Body of pancreas (tissue), 4 donors: ENCODE measurements around the gene ACER2. TPM values are rescaled to one million over a fixed set of nuclear protein-coding genes. Genes with fewer than 3 reads are reported as not detected.

ENCODE experiments used
- ATAC-seq: fragments of 150-250 bp; one replicate; pipeline ENCODE4 v1.9.1; 2016
- DNase-seq, 4 donors: peaks; one replicate each; pipeline ENCODE4 v3.0.0-alpha.2; 2019
- H3K27ac ChIP-seq, 4 donors: fragments of 200-600 bp; sonication (generic); 1 replicate in 3 of 4; 2 replicates in 1 of 4; pipeline versions ENCODE4 v1.5.1 to v1.6.1; 2016 to 2019; ENCODE audit warnings: mild to moderate bottlenecking in 1 of 4, mixed read lengths in 1 of 4, moderate library complexity in 1 of 4
- H3K27me3 ChIP-seq, 2 donors: fragments of 200-600 bp; sonication (generic); one replicate each; pipeline ENCODE4 v1.6.0; 2016; ENCODE audit warnings: mild to moderate bottlenecking in 1 of 2
- H3K36me3 ChIP-seq, 2 donors: fragments of 200-600 bp; sonication (generic); replicated peaks in 1 of 2; 2 replicates each; pipeline ENCODE4 v1.5.1; 2016; ENCODE audit warnings: low read depth in 2 of 2; ENCODE audit not compliant: insufficient read depth in 1 of 2
- H3K4me1 ChIP-seq: fragments of 200-600 bp; sonication (generic); one replicate; pipeline ENCODE4 v1.6.0; 2016
- H3K4me3 ChIP-seq, 2 donors: fragments of 200-600 bp; sonication (generic); 1 replicate in 1 of 2; 2 replicates in 1 of 2; pipeline ENCODE4 v1.5.1; 2016 to 2019
- H3K9me3 ChIP-seq, 3 donors: fragments of 200-600 bp; sonication (generic); 1 replicate in 2 of 3; 2 replicates in 1 of 3; pipeline ENCODE4 v1.5.1; 2016
- CTCF ChIP-seq, 7 experiments: fragments of 450-650 bp in 4 of 7; fragments of 200-600 bp in 3 of 7; sonication (generic) in 3 of 7; IDR thresholded peaks; one replicate each; pipeline ENCODE4 v1.5.1; 2016 to 2019; ENCODE audit warnings: antibody characterized with exemption in 7 of 7
- POLR2A ChIP-seq, 3 donors: fragments of 450-650 bp; IDR thresholded peaks; one replicate each; pipeline ENCODE4 v1.6.1; 2016; ENCODE audit warnings: antibody characterized with exemption in 3 of 3, mild to moderate bottlenecking in 2 of 3
- WGBS, 2 donors: methylation state at CpG; one replicate each; pipeline ENCODE4 v1.1.5; 2017; 5-methylcytosine and 5-hydroxymethylcytosine counted together
- intact Hi-C: fragments of 100-400 bp; cut with DNase I; formaldehyde crosslinking; loops from one replicate; pipeline ENCODE4 v1.15.1; 2023
- total RNA-seq, 2 donors: library from RNA; depleted of rRNA; stranded (reverse); fragments of >200 nt; gene quantifications; one replicate each; pipeline ENCODE4 v1.1.0, GENCODE V29; 2016

Gene ACER2
- total RNA-seq, 2 donors from 2014 or later = 5.3 to 8.0 TPM

- Histone ChIP-seq H3K9me3 (no peaks in the 10 kb centered on the region), H3K27ac (no peak overlapping the region), H3K27me3 (no peaks in the 10 kb centered on the region), H3K36me3 (no peaks in the 10 kb centered on the region), H3K4me3 (no peak overlapping the region), H3K4me1 (peaks cover 19% of the 10 kb centered on the region)
- no peak for DNase-seq
- no peak for TF ChIP-seq CTCF (IDR thresholded peaks at IDR 0.05)
- TF ChIP-seq POLR2A (IDR thresholded peaks at IDR 0.05) = no peak
- intact Hi-C loops = no loop called here
- 50 to 55% methylated on average over 4 of the region's 4 CpGs for WGBS, 2 donors
- no peak for ATAC-seq
Observed at GRCh38 chr9:19492775-19493173, 84.0 kb downstream of the ACER2 start.

- peak; percentile 52 to 72 (median 67) for TF ChIP-seq CTCF (IDR thresholded peaks at IDR 0.05)
- TF ChIP-seq POLR2A (IDR thresholded peaks at IDR 0.05) = no peak
- peak; percentile 36 to 47 (median 39) for DNase-seq
- Histone ChIP-seq H3K27me3 (no peaks in the 10 kb centered on the region), H3K36me3 (no peaks in the 10 kb centered on the region), H3K9me3 (no peaks in the 10 kb centered on the region), H3K27ac (peak overlapping the region in 1 of 4 donors; percentile 32), H3K4me3 (no peak overlapping the region), H3K4me1 (peaks cover 19% of the 10 kb centered on the region)
- peak; percentile 78 for ATAC-seq
- intact Hi-C loops = no loop called here
- 9 to 11% methylated on average over 19 of the region's 19 CpGs for WGBS, 2 donors
Observed at GRCh38 chr9:19493174-19493811, 84.5 kb downstream of the ACER2 start.

GRCh38 chr9:19493876-19494275 lies 85.1 kb downstream of the ACER2 start:
- Histone ChIP-seq H3K27ac (peak overlapping the region in 1 of 4 donors; percentile 32), H3K36me3 (no peaks in the 10 kb centered on the region), H3K4me3 (no peak overlapping the region), H3K4me1 (peaks cover 19% of the 10 kb centered on the region), H3K27me3 (no peaks in the 10 kb centered on the region), H3K9me3 (no peaks in the 10 kb centered on the region)
- DNase-seq (no peak), ATAC-seq (no peak)
- intact Hi-C loops = no loop called here
- TF ChIP-seq POLR2A (IDR thresholded peaks at IDR 0.05) = no peak
- TF ChIP-seq CTCF (IDR thresholded peaks at IDR 0.05) = no peak
- WGBS, 2 donors = 38 to 55% methylated on average over 2 of the region's 2 CpGs

- no peak for DNase-seq
- Histone ChIP-seq H3K4me3 (no peak overlapping the region), H3K9me3 (no peaks in the 10 kb centered on the region), H3K4me1 (peaks cover 19% of the 10 kb centered on the region), H3K27ac (no peak overlapping the region), H3K27me3 (no peaks in the 10 kb centered on the region), H3K36me3 (no peaks in the 10 kb centered on the region)
- 56 to 62% methylated on average over 9 of the region's 9 CpGs for WGBS, 2 donors
- TF ChIP-seq POLR2A (IDR thresholded peaks at IDR 0.05) = no peak
- no peak for TF ChIP-seq CTCF (IDR thresholded peaks at IDR 0.05)
- intact Hi-C loops = no loop called here
- no peak for ATAC-seq
Observed at GRCh38 chr9:19495186-19496028, 86.6 kb downstream of the ACER2 start.
